Mucosa of descending colon (tissue), 3 donors: ENCODE data around the gene C4orf46. TPM values are rescaled to one million over a fixed set of nuclear protein-coding genes. Genes with fewer than 3 reads are reported as not detected.

Experiments used
- ATAC-seq: fragments of 200-7000 bp; cut with Tn5 transposase; one replicate; pipeline ENCODE4 v1.9.1; 2020; ENCODE audit warnings: mild to moderate bottlenecking, moderate library complexity
- DNase-seq, 3 donors: peaks; one replicate each; pipeline ENCODE4 v3.0.0-alpha.2; 2020
- H3K36me3 ChIP-seq: fragments of 200-600 bp; one replicate; pipeline ENCODE4 v1.8.0; 2021; ENCODE audit warnings: low read depth, mild to moderate bottlenecking
- H3K4me1 ChIP-seq: fragments of 200-600 bp; one replicate; pipeline ENCODE4 v1.8.0; 2021; ENCODE audit warnings: low read depth, mild to moderate bottlenecking
- H3K4me3 ChIP-seq: fragments of 200-600 bp; one replicate; pipeline ENCODE4 v1.8.0; 2021; ENCODE audit warnings: mild to moderate bottlenecking
- H3K9me3 ChIP-seq: fragments of 200-600 bp; one replicate; pipeline ENCODE4 v1.8.0; 2021; ENCODE audit warnings: mild to moderate bottlenecking
- intact Hi-C, 2 donors: fragments of 100-400 bp; cut with DNase I in 1 of 2; cut with micrococcal nuclease in 1 of 2; formaldehyde crosslinking; loops; one replicate each; pipeline versions ENCODE4 v1.11.0 to v1.11.1; 2022; cut with DNase I, micrococcal nuclease
- total RNA-seq, 3 donors: library from RNA; stranded (reverse); fragmentation: NEBNext Ultra II Directional in 2 of 3; extraction: Animal tissue kit (Norgen Biotek cat#: 25700) in 2 of 3; gene quantifications; one replicate each; pipeline versions ENCODE4 v1.2.1 to v1.2.4, GENCODE V29; 2021 to 2023
- TF ChIP-seq, protein P1 (sequence below): fragments of 200-600 bp; IDR thresholded peaks from one replicate; pipeline ENCODE4 v1.8.0; 2022; ENCODE audit warnings: antibody characterized with exemption, mild to moderate bottlenecking
- donor health status: DM: no; HTN: no; CAD: no; lungs with moderate emphysema.
- donor health status: DM: no; HTN: no; CAD: no.
- donor health status: DM: no; HTN: yes; CAD: no.

The C4orf46 gene
- total RNA-seq, 3 donors from 2014 or later, result 2.4 to 6.3 (median 3.6) TPM

DNA sequence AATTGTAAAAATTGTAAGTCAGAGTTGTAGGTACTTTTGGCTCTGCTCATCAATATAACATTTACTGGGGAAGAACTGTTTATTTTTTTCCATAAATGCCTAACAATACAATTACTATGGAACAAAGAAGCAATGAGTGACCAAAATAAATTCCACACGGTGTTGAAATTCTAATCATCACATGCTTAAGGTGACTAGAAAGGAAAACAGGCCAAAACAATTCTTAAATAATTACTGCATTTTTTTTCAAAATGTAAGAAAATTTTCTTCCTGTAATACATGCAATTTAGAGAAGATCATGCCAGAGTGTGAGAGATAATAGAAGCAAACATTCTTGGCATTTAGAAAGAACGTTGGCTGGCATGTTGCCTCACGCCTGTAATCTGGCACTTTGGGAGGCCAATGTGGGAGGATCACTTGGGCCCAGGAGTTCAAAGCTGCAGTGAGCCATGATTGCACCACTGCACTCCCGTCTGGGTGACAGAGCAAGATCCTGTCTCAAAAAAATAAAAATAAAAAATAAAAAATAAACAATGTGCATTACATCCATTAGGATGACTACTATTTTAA, 22.5 kb downstream of the C4orf46 start:
- Histone ChIP-seq H3K36me3 (no peaks in the 10 kb centered on the region), H3K4me3 (no peak overlapping the region), H3K9me3 (no peaks in the 10 kb centered on the region), H3K4me1 (no peaks in the 10 kb centered on the region)
- intact Hi-C loops, result no loop called here
- DNase-seq, result no peak
- no peak for ATAC-seq
- TF ChIP-seq, protein P1, sequence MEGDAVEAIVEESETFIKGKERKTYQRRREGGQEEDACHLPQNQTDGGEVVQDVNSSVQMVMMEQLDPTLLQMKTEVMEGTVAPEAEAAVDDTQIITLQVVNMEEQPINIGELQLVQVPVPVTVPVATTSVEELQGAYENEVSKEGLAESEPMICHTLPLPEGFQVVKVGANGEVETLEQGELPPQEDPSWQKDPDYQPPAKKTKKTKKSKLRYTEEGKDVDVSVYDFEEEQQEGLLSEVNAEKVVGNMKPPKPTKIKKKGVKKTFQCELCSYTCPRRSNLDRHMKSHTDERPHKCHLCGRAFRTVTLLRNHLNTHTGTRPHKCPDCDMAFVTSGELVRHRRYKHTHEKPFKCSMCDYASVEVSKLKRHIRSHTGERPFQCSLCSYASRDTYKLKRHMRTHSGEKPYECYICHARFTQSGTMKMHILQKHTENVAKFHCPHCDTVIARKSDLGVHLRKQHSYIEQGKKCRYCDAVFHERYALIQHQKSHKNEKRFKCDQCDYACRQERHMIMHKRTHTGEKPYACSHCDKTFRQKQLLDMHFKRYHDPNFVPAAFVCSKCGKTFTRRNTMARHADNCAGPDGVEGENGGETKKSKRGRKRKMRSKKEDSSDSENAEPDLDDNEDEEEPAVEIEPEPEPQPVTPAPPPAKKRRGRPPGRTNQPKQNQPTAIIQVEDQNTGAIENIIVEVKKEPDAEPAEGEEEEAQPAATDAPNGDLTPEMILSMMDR, result no peak

DNA sequence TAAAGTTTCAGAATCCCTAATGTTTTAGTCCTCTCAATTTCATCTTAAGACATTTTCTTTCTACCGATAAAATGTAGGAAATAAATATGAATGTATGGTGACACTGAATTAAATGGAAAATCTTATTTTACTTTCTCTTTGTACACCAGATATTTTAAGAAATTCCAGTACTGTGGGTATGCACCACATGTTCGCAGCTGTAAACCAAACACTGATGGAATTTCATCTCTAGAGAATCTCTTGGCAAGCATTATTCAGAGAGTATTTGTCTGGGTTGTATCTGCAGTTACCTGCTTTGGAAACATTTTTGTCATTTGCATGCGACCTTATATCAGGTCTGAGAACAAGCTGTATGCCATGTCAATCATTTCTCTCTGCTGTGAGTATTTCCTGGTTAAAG, 26.9 kb downstream of the C4orf46 start:
- intact Hi-C loops, result no loop called here
- no peaks in the 10 kb centered on the region for H3K4me1 ChIP-seq
- H3K9me3 ChIP-seq, result no peaks in the 10 kb centered on the region
- no peak overlapping the region for H3K4me3 ChIP-seq
- DNase-seq, result no peak
- no peaks in the 10 kb centered on the region for H3K36me3 ChIP-seq
- no peak for ATAC-seq
- TF ChIP-seq, protein P1, result no peak

DNA sequence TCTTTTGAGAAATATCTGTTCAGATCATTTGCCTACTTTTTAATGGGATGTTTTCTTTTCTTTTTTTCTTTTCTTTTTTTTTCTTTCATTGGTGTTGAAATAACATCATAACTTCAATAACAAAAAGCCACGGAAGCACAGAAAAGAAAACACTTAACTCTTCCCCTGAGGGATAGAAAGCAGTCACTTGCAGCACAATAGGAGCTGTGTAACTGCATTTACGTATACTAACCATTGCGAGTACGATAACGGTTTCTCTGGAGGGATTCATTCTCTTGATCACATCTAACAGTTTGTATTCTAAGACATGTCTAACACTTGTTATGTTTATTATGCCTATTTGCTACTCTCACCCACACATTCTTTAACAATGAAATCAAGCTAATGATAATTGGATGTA, 27.3 kb downstream of the C4orf46 start:
- H3K4me3 ChIP-seq, result no peak overlapping the region
- no peaks in the 10 kb centered on the region for H3K36me3 ChIP-seq
- TF ChIP-seq, protein P1, result no peak
- H3K4me1 ChIP-seq, result no peaks in the 10 kb centered on the region
- DNase-seq, result no peak
- intact Hi-C loops, result no loop called here
- H3K9me3 ChIP-seq, result no peaks in the 10 kb centered on the region
- ATAC-seq, result no peak

DNA sequence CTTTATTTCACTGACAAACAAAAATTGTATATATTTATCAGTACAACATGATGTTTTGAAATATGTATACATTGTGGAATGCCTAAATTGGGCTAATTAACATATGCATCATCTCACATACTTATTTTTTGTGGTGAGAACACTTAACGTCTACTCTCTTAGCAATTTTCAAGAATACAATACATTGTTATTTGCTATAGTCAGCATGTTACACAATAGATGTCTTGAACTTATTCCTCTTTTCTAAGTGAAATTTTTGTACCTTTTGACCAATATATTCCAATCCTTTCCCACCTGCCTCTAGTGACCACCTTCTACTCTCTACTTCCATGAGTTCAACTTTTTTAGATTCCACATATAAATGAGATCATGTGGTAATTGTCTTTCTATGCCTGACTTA, 35.1 kb downstream of the C4orf46 start:
- DNase-seq (no peak), ATAC-seq (no peak)
- Histone ChIP-seq H3K9me3 (no peaks in the 10 kb centered on the region), H3K4me3 (no peak overlapping the region), H3K36me3 (no peaks in the 10 kb centered on the region), H3K4me1 (no peaks in the 10 kb centered on the region)
- intact Hi-C loops, result no loop called here
- TF ChIP-seq, protein P1, result no peak

DNA sequence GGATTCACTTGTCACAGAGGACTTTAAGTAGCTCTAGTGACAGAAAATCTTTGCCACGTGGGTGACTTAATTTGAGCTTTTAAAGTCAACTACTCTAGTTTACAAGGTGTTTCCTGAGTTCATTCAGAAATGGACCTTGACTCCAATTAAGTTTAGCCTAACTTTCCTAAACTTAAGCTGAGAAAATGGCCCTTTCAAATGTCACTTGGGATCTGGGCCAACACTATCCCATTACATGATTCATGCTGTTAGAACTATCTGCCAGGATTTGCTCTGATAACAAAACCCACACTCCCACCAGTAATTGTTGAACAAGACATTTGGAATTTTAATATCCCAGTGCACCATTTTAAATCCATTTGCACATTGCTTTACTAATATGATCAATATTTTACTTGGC, 40.8 kb downstream of the C4orf46 start:
- intact Hi-C loops, result no loop called here
- no peak overlapping the region for H3K4me3 ChIP-seq
- peaks cover 2% of the 10 kb centered on the region for H3K4me1 ChIP-seq
- TF ChIP-seq, protein P1, result no peak
- ATAC-seq, result peak; percentile 72
- no peaks in the 10 kb centered on the region for H3K36me3 ChIP-seq
- DNase-seq, result peak in 1 of 3 donors; percentile 49
- H3K9me3 ChIP-seq, result no peaks in the 10 kb centered on the region

DNA sequence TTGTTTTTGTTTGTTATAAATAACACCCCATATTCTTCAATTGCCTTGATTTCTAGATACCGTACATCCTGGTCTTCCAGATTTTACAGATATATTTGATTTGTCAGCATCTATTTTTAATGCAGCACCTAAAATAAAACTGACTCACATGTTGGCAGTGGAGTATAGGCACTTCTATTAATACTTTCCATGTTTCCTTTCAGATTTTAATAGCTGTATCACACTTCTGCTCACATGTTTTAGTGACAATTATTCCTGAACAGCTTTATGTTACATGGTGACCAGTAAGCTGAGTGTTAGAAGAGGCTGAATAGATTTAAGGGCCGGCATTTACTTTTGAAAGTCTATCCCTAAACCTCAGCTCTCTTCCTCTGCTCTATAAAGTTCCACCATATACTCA, 46.1 kb downstream of the C4orf46 start:
- H3K4me1 ChIP-seq, result no peaks in the 10 kb centered on the region
- intact Hi-C loops, result loop anchor here in 1 of 2 donors (10.0 kb wide), 1 partner anchor 371 kb away; no protein-coding TSS in a partner anchor
- no peak for DNase-seq
- ATAC-seq, result no peak
- TF ChIP-seq, protein P1, result no peak
- no peaks in the 10 kb centered on the region for H3K9me3 ChIP-seq
- no peaks in the 10 kb centered on the region for H3K36me3 ChIP-seq
- no peak overlapping the region for H3K4me3 ChIP-seq
